HG02678 (cell line): Measurements from ENCODE around the gene GGCT.
A peak's percentile ranks its signal among the peaks of the same experiment; 100 is the strongest.
"Not testable (repeated sequence)": the region's sequence is repeated elsewhere in the genome, so short reads cannot be mapped to it uniquely, and the experiment has no call there.

Experiments used
- ATAC-seq: cut with Tn5 transposase; IDR thresholded peaks from one replicate; pipeline ENCODE4 v1.9.1; 2021; ENCODE audit warnings: mild to moderate bottlenecking, moderate library complexity; ENCODE audit not compliant: unreplicated experiment

Gene GGCT, protein sequence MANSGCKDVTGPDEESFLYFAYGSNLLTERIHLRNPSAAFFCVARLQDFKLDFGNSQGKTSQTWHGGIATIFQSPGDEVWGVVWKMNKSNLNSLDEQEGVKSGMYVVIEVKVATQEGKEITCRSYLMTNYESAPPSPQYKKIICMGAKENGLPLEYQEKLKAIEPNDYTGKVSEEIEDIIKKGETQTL

DNA sequence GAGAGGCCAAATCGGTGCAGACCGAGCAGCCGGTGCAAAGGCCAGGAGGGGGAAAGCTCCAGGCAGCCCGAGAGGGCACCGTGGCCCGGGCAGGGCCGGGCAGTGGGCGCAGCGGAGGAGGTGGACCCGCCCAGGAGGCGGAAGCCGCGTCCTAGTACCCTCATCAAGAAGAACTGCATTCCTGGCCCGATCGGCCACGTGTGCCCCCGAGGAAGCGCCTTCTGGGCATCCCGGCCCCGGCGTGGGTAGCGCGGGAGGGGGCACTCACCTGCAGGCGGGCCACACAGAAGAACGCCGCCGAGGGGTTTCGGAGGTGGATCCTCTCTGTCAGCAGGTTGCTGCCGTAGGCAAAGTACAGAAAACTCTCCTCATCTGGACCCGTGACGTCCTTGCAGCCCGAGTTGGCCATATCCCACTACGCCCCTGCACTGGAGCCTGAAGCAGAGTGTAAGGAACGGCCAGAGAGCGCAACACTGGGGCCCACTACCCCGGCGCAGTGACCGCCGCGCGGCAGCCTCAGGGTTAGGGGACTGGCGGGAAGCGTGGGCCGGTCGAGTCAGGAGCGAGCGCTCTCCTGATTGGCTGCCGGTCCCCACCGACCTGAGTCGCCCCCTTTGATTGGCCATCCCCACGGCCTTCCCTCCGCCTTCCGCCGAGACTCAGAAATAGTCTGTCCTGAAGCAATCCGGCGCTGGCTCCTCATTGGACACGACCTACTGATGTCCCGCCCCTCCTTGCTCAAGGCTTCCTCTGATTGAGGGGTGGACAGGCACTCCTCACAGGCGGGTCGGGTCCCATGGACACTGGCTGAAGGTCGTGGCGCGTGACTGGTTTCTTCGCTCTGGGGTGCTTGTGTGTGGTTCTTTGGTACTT lies at the start of gene GGCT:
GGCT (minus strand) TSS at position 529 of the 873 bp plus-strand sequence; CDS start at position 409, 120 bp downstream.
- ATAC-seq: peak; percentile 98

DNA sequence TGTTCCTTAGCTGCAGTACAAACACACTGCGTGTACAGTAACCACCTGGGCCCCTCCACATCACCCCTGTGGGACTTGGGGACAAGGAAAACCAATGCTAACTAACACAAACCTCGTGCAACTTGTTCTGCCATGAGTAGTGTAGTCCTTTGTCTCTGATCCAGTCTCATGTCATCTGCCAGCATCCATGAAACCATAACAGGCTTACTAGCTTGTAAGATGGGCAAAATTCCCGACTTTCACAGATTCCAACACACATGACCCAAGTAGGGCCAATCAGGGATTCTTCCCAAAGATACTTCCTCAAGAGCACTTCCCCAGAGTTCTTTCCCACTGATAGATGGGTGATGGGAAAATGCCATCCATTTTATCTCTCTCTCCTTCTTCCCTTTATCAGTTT lies 48.9 kb upstream of the GGCT start:
- ATAC-seq: no peak

DNA sequence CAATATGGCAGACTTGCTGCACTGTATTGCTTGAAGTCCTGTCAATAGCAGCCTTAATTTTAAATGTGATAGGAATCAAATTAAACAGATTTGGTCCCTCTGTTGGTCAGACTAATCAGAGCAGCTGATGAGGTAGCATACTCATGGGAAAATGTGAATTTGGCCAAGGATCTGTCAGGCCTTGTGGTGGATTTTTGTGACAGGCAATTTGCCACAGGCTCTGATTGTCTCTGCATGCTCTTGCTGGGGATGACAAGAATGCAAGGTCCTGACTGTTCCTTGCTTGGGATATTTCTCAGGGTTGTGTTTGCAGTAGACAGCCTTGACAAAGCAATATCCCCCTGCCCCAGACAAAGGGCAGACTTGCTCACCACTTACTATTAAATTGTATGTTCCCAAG lies 48.5 kb upstream of the GGCT start:
- no peak for ATAC-seq

- ATAC-seq: no peak
Observed at GRCh38 chr7:30552330-30552729, 47.7 kb upstream of the GGCT start.

GRCh38 chr7:30549931-30550493 lies 45.4 kb upstream of the GGCT start:
- ATAC-seq: no peak

GRCh38 chr7:30548845-30549244 lies 44.2 kb upstream of the GGCT start:
- ATAC-seq: peak; percentile 49

DNA sequence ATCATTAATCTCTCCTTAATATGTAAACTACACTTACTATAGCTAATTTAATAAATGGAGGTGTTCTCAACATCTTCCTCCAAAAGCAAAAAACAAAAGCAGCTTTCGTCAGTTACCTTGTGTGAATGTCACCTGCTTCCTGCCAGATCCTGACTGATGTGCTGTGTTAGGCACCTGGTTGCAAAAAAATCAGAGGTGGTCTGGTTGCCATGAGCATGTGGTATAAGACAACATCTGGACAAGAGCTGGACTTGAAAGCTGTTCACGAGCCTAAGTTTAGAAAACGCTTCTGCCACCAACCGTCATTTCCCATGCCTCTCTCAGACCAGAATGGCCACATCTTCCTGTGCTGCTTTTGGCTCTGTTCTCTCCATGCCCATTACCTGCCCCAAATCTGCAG lies 42.0 kb upstream of the GGCT start:
- no peak for ATAC-seq

DNA sequence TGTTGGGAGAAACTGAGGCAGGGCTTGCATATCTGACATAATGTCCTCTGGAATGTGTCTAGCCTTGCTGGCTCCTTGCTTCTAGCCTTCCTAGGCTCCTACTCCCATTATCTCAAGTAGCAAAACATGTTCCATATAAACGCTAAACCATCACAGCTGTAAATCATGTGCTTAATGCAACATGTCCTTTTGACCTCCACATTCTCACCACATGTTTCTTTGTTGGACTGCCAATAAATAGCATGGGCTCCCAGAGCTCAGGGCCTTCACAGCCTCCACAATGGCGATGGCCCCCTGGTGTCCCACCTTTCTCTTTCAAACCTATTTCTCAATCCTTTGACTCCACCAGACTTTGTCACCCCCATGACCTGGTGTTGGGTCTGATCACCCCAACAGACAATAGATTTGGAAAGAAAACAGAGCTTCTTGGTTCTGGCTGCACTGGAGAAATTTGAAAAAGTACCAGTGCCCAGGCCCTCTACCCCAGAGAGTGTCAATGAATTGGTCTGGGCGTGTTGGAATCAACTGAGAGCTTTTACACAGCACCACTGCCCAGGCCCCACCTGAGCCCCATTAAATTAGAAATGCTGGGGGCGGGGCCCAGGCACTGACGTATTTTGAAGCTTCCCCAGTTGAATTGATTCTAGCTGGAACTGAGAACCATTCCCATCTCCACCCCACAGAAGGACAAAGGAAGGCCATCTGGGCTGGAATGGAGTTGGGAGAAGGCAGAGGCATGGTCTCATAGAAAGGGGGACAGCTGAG lies 41.3 kb upstream of the GGCT start:
- ATAC-seq: no peak

DNA sequence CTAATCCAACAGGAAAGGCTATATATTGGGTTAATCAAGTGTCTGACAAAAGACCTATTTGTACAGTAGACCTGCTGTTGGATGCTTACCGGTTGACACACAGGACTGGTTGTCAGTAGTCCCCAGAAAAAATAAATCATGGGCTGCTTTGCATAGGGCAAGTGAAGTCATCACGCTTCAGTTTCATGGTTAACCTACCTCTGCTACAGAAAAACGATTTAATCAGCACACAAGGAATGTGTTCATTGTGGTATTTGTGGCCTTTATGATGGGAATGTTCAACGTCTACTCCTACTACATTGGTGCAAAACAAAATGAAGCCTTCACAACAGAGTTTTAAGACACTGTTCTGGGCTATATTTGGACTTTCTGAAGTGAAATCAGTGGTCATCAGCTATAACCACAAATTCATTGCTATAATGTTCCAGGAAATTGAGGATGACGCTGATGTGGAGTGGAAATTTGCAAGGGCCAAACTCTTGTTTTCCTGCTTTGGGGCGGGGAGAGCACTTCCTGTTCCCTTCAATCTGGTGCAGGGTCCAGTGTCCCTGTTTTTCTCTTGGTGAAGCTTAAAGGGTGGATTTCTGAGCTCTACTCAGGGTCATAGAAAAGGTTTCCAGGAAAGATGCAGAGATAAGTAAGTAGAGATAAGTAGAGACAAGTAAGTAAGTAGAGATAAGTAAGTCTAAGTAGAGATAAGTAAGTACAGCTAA lies 39.3 kb upstream of the GGCT start:
- ATAC-seq: no peak

GRCh38 chr7:30543115-30543514 lies 38.5 kb upstream of the GGCT start:
- ATAC-seq: not testable (repeated sequence)

GRCh38 chr7:30533886-30534285 lies 29.3 kb upstream of the GGCT start:
- no peak for ATAC-seq

DNA sequence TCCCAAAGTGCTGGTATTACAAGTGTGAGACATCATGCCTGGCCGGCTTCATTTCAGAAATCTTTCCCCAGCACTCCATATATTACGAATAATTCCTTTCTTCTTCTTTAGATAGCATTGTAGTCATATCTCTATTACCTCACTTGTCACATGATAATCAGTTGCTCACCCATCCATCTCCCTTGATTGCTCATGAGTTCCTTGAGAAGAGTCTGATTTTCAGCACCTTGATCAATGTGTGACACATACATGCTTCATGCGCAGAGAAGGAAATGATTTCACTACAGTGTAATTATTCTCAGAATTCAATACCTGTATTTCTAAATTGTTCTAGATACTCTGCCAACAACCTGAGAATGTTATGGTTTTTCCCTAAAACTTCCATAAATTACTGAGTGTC lies 26.7 kb upstream of the GGCT start:
- no peak for ATAC-seq

- no peak for ATAC-seq
Observed at GRCh38 chr7:30530373-30530772, 25.7 kb upstream of the GGCT start.

DNA sequence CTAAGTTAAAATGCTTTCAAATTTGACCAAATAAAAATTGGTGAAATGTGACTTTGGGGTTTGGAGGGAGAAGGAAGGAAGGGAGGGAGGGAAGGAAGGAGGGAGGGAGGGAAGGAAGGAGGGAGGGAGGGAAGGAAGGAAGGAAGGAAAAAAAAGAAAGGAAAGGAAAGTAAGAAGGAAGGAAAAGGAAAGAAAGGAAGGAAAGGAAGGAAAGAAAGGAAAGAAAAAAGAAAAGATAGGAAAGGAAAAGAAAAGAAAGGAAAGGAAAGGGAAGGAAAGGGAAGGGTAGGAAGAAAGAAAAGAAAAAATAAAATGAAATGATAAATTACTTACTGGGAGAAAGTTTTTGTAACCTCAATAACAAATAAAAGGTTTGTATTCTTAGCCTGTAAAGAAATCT lies 24.1 kb upstream of the GGCT start:
- no peak for ATAC-seq

DNA sequence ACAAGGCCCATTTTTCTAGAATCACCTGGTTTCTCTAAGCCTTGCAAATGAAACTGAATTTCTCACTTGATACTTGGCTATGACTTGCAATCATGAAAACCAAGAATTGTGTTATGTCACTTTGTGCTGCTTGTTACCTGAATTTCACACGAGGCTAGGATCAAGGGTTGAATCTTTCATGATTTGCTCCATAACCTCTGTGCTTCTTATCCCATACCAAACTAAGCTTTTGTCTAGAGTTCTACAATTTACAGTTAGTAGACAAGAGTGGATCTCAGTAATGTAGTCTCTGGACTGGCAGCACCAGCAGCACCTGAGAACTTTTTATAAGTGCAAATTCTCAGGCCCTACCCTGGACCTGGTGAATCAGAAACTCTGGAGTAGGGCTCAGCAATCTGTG lies 22.7 kb upstream of the GGCT start:
- ATAC-seq: not testable (repeated sequence)

DNA sequence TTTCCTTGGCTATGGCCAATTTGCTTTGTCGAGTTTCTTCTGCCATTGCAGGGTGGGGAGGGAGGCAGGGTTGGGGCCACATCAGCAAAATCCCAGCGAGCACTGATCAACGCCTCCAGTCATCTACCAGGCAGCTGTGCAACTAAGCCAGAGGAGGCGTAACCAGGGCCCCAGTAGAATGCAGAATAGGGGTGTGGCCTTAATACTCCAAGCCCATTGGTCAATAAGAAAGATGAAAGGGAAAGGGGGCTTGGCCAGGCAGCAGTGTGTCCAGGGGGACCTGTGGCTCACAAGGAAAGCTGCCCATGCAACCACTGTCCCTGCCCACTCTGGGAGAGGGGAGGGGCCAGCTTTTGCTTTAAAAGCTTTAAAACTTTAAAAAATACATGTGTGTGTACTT lies 21.5 kb upstream of the GGCT start:
- no peak for ATAC-seq

GRCh38 chr7:30525429-30525828 lies 20.8 kb upstream of the GGCT start:
- no peak for ATAC-seq

DNA sequence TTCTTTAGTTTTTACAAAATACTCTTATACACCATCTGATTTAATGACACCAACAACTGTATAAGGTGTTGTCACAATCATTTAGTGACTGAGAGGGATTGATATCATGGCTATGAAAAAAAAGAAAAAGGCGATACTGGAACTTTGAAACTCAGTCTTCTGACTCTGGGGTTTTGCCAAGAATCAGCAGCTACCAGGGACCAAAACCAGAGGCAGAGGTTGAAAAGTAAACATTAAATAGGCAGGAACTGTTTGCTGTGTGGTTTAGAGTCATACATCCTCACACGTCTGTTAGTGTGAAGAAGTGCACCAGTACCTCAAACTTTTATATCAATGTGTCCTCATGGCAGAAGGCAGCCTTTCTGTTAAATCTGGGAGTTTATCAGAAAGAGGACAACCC lies 19.9 kb upstream of the GGCT start:
- no peak for ATAC-seq

- ATAC-seq: no peak
Observed at GRCh38 chr7:30523466-30523865, 18.8 kb upstream of the GGCT start.

DNA sequence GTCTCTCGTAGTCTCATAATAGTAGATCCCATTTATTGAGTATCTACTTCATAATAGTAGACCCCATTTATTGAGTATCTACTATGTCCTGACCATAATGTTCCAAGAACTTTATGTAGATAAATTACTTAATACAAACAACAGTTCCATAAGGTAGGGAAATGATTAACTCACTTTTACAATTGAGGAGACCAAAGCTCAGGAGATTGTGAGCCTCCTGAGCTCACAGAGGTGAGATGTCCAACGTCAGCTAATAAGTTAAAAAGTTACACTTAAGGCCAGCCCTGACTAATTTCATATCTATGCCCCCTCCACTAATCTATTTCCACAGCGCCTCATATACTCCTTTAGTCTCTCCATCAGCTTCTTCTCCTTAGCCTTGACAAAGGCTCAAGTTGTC lies 17.5 kb upstream of the GGCT start:
- ATAC-seq: no peak

GRCh38 chr7:30521532-30521931 lies 16.9 kb upstream of the GGCT start:
- ATAC-seq: no peak
